H1 (cell line): ENCODE measurements around the gene OGFR. TPM values are rescaled to one million over a fixed set of nuclear protein-coding genes. Genes with fewer than 3 reads are reported as not detected.

ENCODE experiments used
- CTCF ChIA-PET: fragments of 300-600 bp; sonication (Branson Sonifier 250); formaldehyde crosslinking; loops from one replicate; lab custom pipeline; 2021; ENCODE audit not compliant: partially characterized antibody; lab: Charles Lee
- POLR2A ChIA-PET: fragments of 300-600 bp; sonication (Branson Sonifier 250); formaldehyde crosslinking; loops from one replicate; lab custom pipeline; 2021; ENCODE audit warnings: inconsistent platforms; ENCODE audit not compliant: partially characterized antibody; lab: Charles Lee
- DNase-seq, 2 experiments: peaks; one replicate each; pipeline versions ENCODE4 v3.0.0 to v3.0.0-alpha.2; 2010 to 2022; ENCODE audit warnings: low spot score in 2 of 2, low read depth in 1 of 2, mixed read lengths in 1 of 2
- FAIRE-seq: peaks from 2 replicates; lab custom pipeline; 2011; peaks lifted over from hg19 to GRCh38; lab: Jason Lieb, UNC
- H2AFZ ChIP-seq: 2 replicates; pipeline ENCODE4 v1.8.1; 2012; ENCODE audit warnings: low read length, inconsistent platforms
- H2AK5ac ChIP-seq: 2 replicates; pipeline ENCODE4 v1.6.1; 2013; ENCODE audit warnings: low read depth, low read length
- H2BK120ac ChIP-seq: replicated peaks from 2 replicates; pipeline ENCODE3; 2013; ENCODE audit warnings: low read depth, low read length, inconsistent platforms
- H2BK12ac ChIP-seq: 2 replicates; pipeline ENCODE4 v1.6.1; 2013; ENCODE audit warnings: low read depth, low read length
- H2BK15ac ChIP-seq: 2 replicates; pipeline ENCODE4 v1.6.1; 2013; ENCODE audit warnings: low read length
- H2BK20ac ChIP-seq: 2 replicates; pipeline ENCODE4 v1.6.1; 2013; ENCODE audit warnings: low read length
- H2BK5ac ChIP-seq: 2 replicates; pipeline ENCODE4 v1.6.1; 2013; ENCODE audit warnings: low read depth, low read length
- H3K14ac ChIP-seq: 2 replicates; pipeline ENCODE4 v1.6.1; 2013; ENCODE audit warnings: inconsistent platforms; ENCODE audit not compliant: insufficient read length
- H3K18ac ChIP-seq: 2 replicates; pipeline ENCODE4 v1.6.1; 2013; ENCODE audit warnings: low read length; ENCODE audit errors: extremely low read depth
- H3K23ac ChIP-seq: 2 replicates; pipeline ENCODE4 v1.6.1; 2013; ENCODE audit warnings: inconsistent platforms; ENCODE audit not compliant: insufficient read length
- H3K23me2 ChIP-seq: 2 replicates; pipeline ENCODE4 v1.6.1; 2013; ENCODE audit warnings: low read depth, low read length
- H3K27ac ChIP-seq: 2 replicates; pipeline ENCODE4 v1.6.1; 2011; ENCODE audit warnings: low read depth, low read length, inconsistent platforms
- H3K27me3 ChIP-seq, 4 experiments: replicated peaks in 1 of 4; 1 replicate in 1 of 4; 2 replicates in 3 of 4; pipeline versions ENCODE4 v1.6.1 to v1.8.1; 2011 to 2013; ENCODE audit warnings: low read length in 3 of 4, mild to moderate bottlenecking in 3 of 4, inconsistent platforms in 2 of 4, mixed read lengths in 2 of 4, moderate library complexity in 1 of 4; ENCODE audit not compliant: control insufficient read depth in 3 of 4, insufficient read depth in 3 of 4; ENCODE audit errors: extremely low read depth in 1 of 4
- H3K36me3 ChIP-seq, 4 experiments: 2 replicates each; pipeline versions ENCODE4 v1.6.1 to v1.8.1; 2011 to 2013; ENCODE audit warnings: mild to moderate bottlenecking in 4 of 4, low read length in 3 of 4, moderate library complexity in 2 of 4, control low read depth in 1 of 4, inconsistent platforms in 1 of 4; ENCODE audit not compliant: insufficient read depth in 4 of 4, control insufficient read depth in 2 of 4
- H3K4ac ChIP-seq: replicated peaks from 2 replicates; pipeline ENCODE3; 2013; ENCODE audit warnings: low read length, low read depth, mixed read lengths, inconsistent platforms; ENCODE audit not compliant: insufficient read length
- H3K4me1 ChIP-seq, 4 experiments: replicated peaks in 1 of 4; 1 replicate in 1 of 4; 2 replicates in 3 of 4; pipeline versions ENCODE4 v1.6.1 to v1.8.1; 2011 to 2013; ENCODE audit warnings: low read length in 3 of 4, inconsistent platforms in 2 of 4, mixed read lengths in 1 of 4; ENCODE audit not compliant: insufficient read depth in 4 of 4, control insufficient read depth in 3 of 4
- H3K4me2 ChIP-seq, 2 experiments: 2 replicates each; pipeline versions ENCODE4 v1.6.1 to v1.8.1; 2011 to 2013; ENCODE audit warnings: low read depth in 2 of 2, low read length in 2 of 2, control low read depth in 1 of 2, inconsistent platforms in 1 of 2, mild to moderate bottlenecking in 1 of 2; ENCODE audit not compliant: insufficient read depth in 1 of 2
- H3K4me3 ChIP-seq, 4 experiments: fragments of 200-600, 300-600 bp in 1 of 4; sonication (generic), shearing (Covaris generic), sonication (Bioruptor Twin) in 1 of 4; 2 replicates each; pipeline versions ENCODE4 v1.5.1 to v1.8.1; 2011 to 2016; ENCODE audit warnings: low read length in 4 of 4, low read depth in 3 of 4, control low read depth in 2 of 4, inconsistent platforms in 2 of 4, mild to moderate bottlenecking in 2 of 4, mixed read lengths in 1 of 4, moderate library complexity in 1 of 4; ENCODE audit not compliant: insufficient read depth in 2 of 4; ENCODE audit errors: extremely low read depth in 1 of 4
- H3K56ac ChIP-seq: replicated peaks from 2 replicates; pipeline ENCODE3; 2013; ENCODE audit warnings: low read depth, mild to moderate bottlenecking, mixed read lengths, low read length, inconsistent platforms; ENCODE audit not compliant: insufficient read length
- H3K79me1 ChIP-seq: 2 replicates; pipeline ENCODE4 v1.6.1; 2013; ENCODE audit warnings: low read depth, low read length, control low read depth
- H3K79me2 ChIP-seq, 2 experiments: 2 replicates each; pipeline versions ENCODE4 v1.6.1 to v1.8.1; 2012 to 2013; ENCODE audit warnings: low read length in 2 of 2, mild to moderate bottlenecking in 2 of 2, inconsistent platforms in 1 of 2; ENCODE audit not compliant: insufficient read depth in 2 of 2, control insufficient read depth in 1 of 2
- H3K9ac ChIP-seq, 4 experiments: replicated peaks in 1 of 4; 1 replicate in 1 of 4; 2 replicates in 3 of 4; pipeline versions ENCODE4 v1.6.1 to v1.8.1; 2011 to 2013; ENCODE audit warnings: low read depth in 3 of 4, low read length in 3 of 4, control low read depth in 2 of 4, mild to moderate bottlenecking in 2 of 4, moderate library complexity in 2 of 4, inconsistent platforms in 1 of 4; ENCODE audit errors: extremely low read depth in 1 of 4
- H3K9me3 ChIP-seq, 2 experiments: 2 replicates each; pipeline versions ENCODE4 v1.6.1 to v1.8.1; 2012 to 2013; ENCODE audit warnings: mild to moderate bottlenecking in 2 of 2, moderate library complexity in 2 of 2, control low read depth in 1 of 2, inconsistent platforms in 1 of 2, low read depth in 1 of 2, low read length in 1 of 2, mixed read lengths in 1 of 2; ENCODE audit not compliant: insufficient read depth in 2 of 2
- H4K20me1 ChIP-seq, 2 experiments: replicated peaks in 1 of 2; 2 replicates each; pipeline versions ENCODE3 to v1.8.1; 2011 to 2013; ENCODE audit warnings: inconsistent platforms in 2 of 2, low read length in 2 of 2, mild to moderate bottlenecking in 1 of 2; ENCODE audit not compliant: insufficient read depth in 2 of 2, control insufficient read depth in 1 of 2
- H4K5ac ChIP-seq: 2 replicates; pipeline ENCODE4 v1.6.1; 2013; ENCODE audit warnings: low read length, low read depth, mixed read lengths, inconsistent platforms; ENCODE audit not compliant: insufficient read length
- H4K8ac ChIP-seq: 2 replicates; pipeline ENCODE4 v1.8.0; 2013; ENCODE audit warnings: mild to moderate bottlenecking, moderate library complexity, low read length, inconsistent platforms; ENCODE audit not compliant: insufficient read depth; ENCODE audit errors: extremely low read depth
- H4K91ac ChIP-seq: replicated peaks from 2 replicates; pipeline ENCODE3; 2013; ENCODE audit warnings: low read length, mixed read lengths, inconsistent platforms; ENCODE audit not compliant: insufficient read length
- ASH2L ChIP-seq: fragments of 200-600, 300-600 bp; sonication (generic); IDR thresholded peaks from one replicate; pipeline ENCODE4 v1.7.1; 2017; ENCODE audit warnings: low read length
- BCL11A ChIP-seq, 2 experiments: IDR thresholded peaks; one replicate each; pipeline ENCODE4 v1.6.1; 2011; ENCODE audit warnings: low read depth in 2 of 2, low read length in 2 of 2, mild to moderate bottlenecking in 2 of 2
- CBX8 ChIP-seq: fragments of 300-800, 300-1000 bp; sonication (generic); IDR thresholded peaks from 2 replicates; pipeline ENCODE4 v1.7.1; 2016; ENCODE audit warnings: low read depth, low read length, borderline replicate concordance
- CEBPB ChIP-seq: IDR thresholded peaks from 2 replicates; pipeline ENCODE4 v1.6.1; 2012; ENCODE audit warnings: low read depth, low read length
- HDAC2 ChIP-seq, 2 experiments: fragments of 300-600 bp in 1 of 2; sonication (generic) in 1 of 2; IDR thresholded peaks; 2 replicates each; pipeline ENCODE4 v1.6.1; 2011 to 2012; ENCODE audit warnings: low read depth in 2 of 2, low read length in 2 of 2, mild to moderate bottlenecking in 2 of 2, moderate library complexity in 2 of 2, borderline replicate concordance in 1 of 2, inconsistent platforms in 1 of 2
- HDAC6 ChIP-seq: IDR thresholded peaks from one replicate; pipeline ENCODE4 v1.7.1; 2012; ENCODE audit warnings: low read depth, mild to moderate bottlenecking, inconsistent platforms, low read length, moderate library complexity
- MAFK ChIP-seq: IDR thresholded peaks from 2 replicates; pipeline ENCODE4 v1.6.1; 2012; ENCODE audit warnings: low read depth, mild to moderate bottlenecking, improper control_type of control experiment, low read length
- POLR2AphosphoS5 ChIP-seq: IDR thresholded peaks from 2 replicates; pipeline ENCODE4 v1.6.1; 2011; ENCODE audit warnings: low read depth, low read length
- TAF7 ChIP-seq: optimal IDR thresholded peaks from 2 replicates; pipeline ENCODE3; 2011; ENCODE audit warnings: low read depth, mild to moderate bottlenecking, inconsistent platforms, low read length, moderate library complexity, borderline replicate concordance
- TEAD4 ChIP-seq: IDR thresholded peaks from 2 replicates; pipeline ENCODE4 v1.6.1; 2012; ENCODE audit warnings: low read depth, low read length, inconsistent platforms, mixed read lengths
- WGBS, 2 experiments: shearing (Covaris generic) in 1 of 2; methylation state at CpG; one replicate each; pipeline versions ENCODE4 v1.1.6 to v1.1.7; 2013 to 2015; ENCODE audit warnings: low lambda C conversion rate in 2 of 2, mixed read lengths in 2 of 2, inconsistent platforms in 1 of 2, low coverage in 1 of 2, missing lambda C conversion rate in 1 of 2; ENCODE audit not compliant: insufficient replicate concordance in 2 of 2, insufficient coverage in 1 of 2, insufficient read length in 1 of 2; ENCODE audit errors: extremely low coverage in 1 of 2, missing lambda C conversion rate in 1 of 2; 5-methylcytosine and 5-hydroxymethylcytosine counted together
- polyA plus RNA-seq, 7 experiments: library from polyadenylated mRNA; depleted of rRNA in 3 of 7; stranded (reverse) in 5 of 7; unstranded in 2 of 7; fragments of >200 nt in 5 of 7; fragments of 200-250 nt in 2 of 7; gene quantifications; 1 replicate in 5 of 7; 2 replicates in 1 of 7; 4 replicates in 1 of 7; pipeline versions ENCODE4 v1.2.1 to v1.2.3, GENCODE V29; 2011 to 2013; ENCODE audit warnings: missing spikeins in 2 of 7, mixed read lengths in 2 of 7
- total RNA-seq: library from RNA; stranded (reverse); fragmentation: NEBNext Ultra II Directional; extraction: Animal tissue kit (Norgen Biotek cat#: 25700); gene quantifications from 2 replicates; pipeline ENCODE4 v1.2.1, GENCODE V29; 2021
- TF ChIP-seq, protein P1 (sequence below): IDR thresholded peaks from 2 replicates; pipeline ENCODE4 v1.6.1; 2012; ENCODE audit warnings: inconsistent platforms

Gene OGFR
- total and polyA plus RNA-seq, 2 of the 8 experiments (the other 6 are each of a cell fraction or from before 2014, with no cell fraction given): 13.9 to 25.1 TPM

GRCh38 chr20:62824476-62825332 is 20.1 kb downstream of the OGFR start:
- no peak overlapping the region for H2AFZ ChIP-seq
- no peak for TF ChIP-seq HDAC6
- no peak for TF ChIP-seq MAFK
- no peak for TF ChIP-seq CBX8
- no peak for TF ChIP-seq TAF7
- no peak for TF ChIP-seq TEAD4
- no peak for TF ChIP-seq BCL11A (IDR thresholded peaks at IDR 0.05; ENCODE audit: low read depth in 2 of 2, low read length in 2 of 2)
- no peak for TF ChIP-seq POLR2AphosphoS5
- TF ChIP-seq, protein P1, sequence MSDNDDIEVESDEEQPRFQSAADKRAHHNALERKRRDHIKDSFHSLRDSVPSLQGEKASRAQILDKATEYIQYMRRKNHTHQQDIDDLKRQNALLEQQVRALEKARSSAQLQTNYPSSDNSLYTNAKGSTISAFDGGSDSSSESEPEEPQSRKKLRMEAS: no peak
- TF ChIP-seq ASH2L: no peak
- TF ChIP-seq CEBPB: no peak
- TF ChIP-seq HDAC2 (IDR thresholded peaks at IDR 0.05; ENCODE audit: borderline replicate concordance in 1 of 2, low read depth in 2 of 2, low read length in 2 of 2): no peak

More at GRCh38 chr20:62824476-62825332, 20.1 kb downstream of the OGFR start:
- Histone ChIP-seq H3K27me3 (no peaks in the 10 kb centered on the region), H3K4me1 (peaks cover 0 to 19% (median 10%) of the 10 kb centered on the region in 4 experiments; a peak in 5 of 7 replicates), H3K4me3 (no peak overlapping the region), H2BK5ac (peak overlapping the region; percentile 52; the same call in 1 of the 2 replicates), H2BK12ac (no peak overlapping the region), H4K8ac (peak overlapping the region; percentile 68), H3K9ac (no peak overlapping the region), H3K9me3 (no peaks in the 10 kb centered on the region), H3K79me2 (no peaks in the 10 kb centered on the region), H2BK120ac (no peak overlapping the region), H3K36me3 (peaks cover 0 to 7% (median 3%) of the 10 kb centered on the region in 4 experiments; a peak in 4 of 8 replicates), H4K5ac (peak overlapping the region; percentile 44), H3K23me2 (no peaks in the 10 kb centered on the region), H4K91ac (peak overlapping the region; percentile 81), H3K79me1 (no peaks in the 10 kb centered on the region), H2BK15ac (no peak overlapping the region), H3K4me2 (peak overlapping the region in 1 of 2 experiments; percentile 28; a peak in 3 of 4 replicates), H3K18ac (no peak overlapping the region), H3K27ac (no peak overlapping the region), H3K56ac (no peak overlapping the region), H3K23ac (no peak overlapping the region), H4K20me1 (peaks cover 5 to 8% of the 10 kb centered on the region in 2 experiments), H2BK20ac (no peak overlapping the region), H3K14ac (no peak overlapping the region), H3K4ac (no peak overlapping the region), H2AK5ac (peak overlapping the region; percentile 16; the same call in 1 of the 2 replicates)
- DNase-seq (peak in 1 of 2 experiments; percentile 54), FAIRE-seq (no peak)
- WGBS, 2 experiments: 60% methylated on average over 15 of the region's 36 CpGs; no CpG with 5 or more reads in 1 of the 2 experiments
- ChIA-PET CTCF (interaction anchor here (0.6 to 3.2 kb wide), 4 partner anchors 7 to 17 kb away, joined by 3 to 22 read pairs (median 6); no protein-coding TSS in a partner anchor), POLR2A (interaction anchor here (0.7 to 2.1 kb wide), 4 partner anchors 9 to 82 kb away, joined by 3 to 20 read pairs (median 6); partner anchors contain the start of gene COL9A3)
